Measurements from ENCODE around the gene TTPAL. TPM values are rescaled to one million over a fixed set of nuclear protein-coding genes. Genes with fewer than 3 reads are reported as not detected.

Gene TTPAL
- total RNA-seq, 4 donors from 2014 or later: 9.2 to 21.8 (median 13.8) TPM

- TF ChIP-seq CTCF (IDR thresholded peaks at IDR 0.05): no peak
- no peak for TF ChIP-seq POLR2A (IDR thresholded peaks at IDR 0.05)
- no peak for TF ChIP-seq EP300 (IDR thresholded peaks at IDR 0.05)
- TF ChIP-seq POLR2AphosphoS5 (IDR thresholded peaks at IDR 0.05): no peak
- no peaks in the 10 kb centered on the region for H3K27me3 ChIP-seq
- WGBS, 2 donors (ENCODE audit: low coverage in 1 of 2): 0 to 51% methylated on average over 1 to 3 of the region's 3 CpGs
- no peaks in the 10 kb centered on the region for H3K9me3 ChIP-seq
- H3K4me3 ChIP-seq: no peak overlapping the region
- peaks cover 4 to 87% (median 40%) of the 10 kb centered on the region in 3 donors for H3K4me1 ChIP-seq
- peaks cover 0 to 4% of the 10 kb centered on the region in 2 donors for H3K36me3 ChIP-seq
- peak overlapping the region in 2 of 4 donors; percentile 50 to 100 for H3K27ac ChIP-seq
- ATAC-seq: no peak
These were observed 42.6 kb downstream of the TTPAL start for GRCh38 chr20:44518248-44518647.

GRCh38 chr20:44520881-44521280, 45.2 kb downstream of the TTPAL start:
- WGBS, 2 donors (ENCODE audit: low coverage in 1 of 2): 47 to 53% methylated on average over 3 of the region's 3 CpGs
- TF ChIP-seq EP300 (IDR thresholded peaks at IDR 0.05) (no peak), POLR2AphosphoS5 (IDR thresholded peaks at IDR 0.05) (no peak)
- Histone ChIP-seq H3K36me3 (no peaks in the 10 kb centered on the region), H3K4me3 (peak overlapping the region; percentile 66 to 67), H3K27me3 (no peaks in the 10 kb centered on the region), H3K4me1 (peaks cover 4 to 60% (median 36%) of the 10 kb centered on the region in 3 donors), H3K27ac (peak overlapping the region; percentile 92 to 100 (median 96)), H3K9me3 (no peaks in the 10 kb centered on the region)
- no peak for ATAC-seq

GRCh38 chr20:44521484-44522481, 46.1 kb downstream of the TTPAL start, which contains the start of gene SERINC3:
Gene SERINC3 (minus strand): TSS chr20:44522070. CDS start chr20:44521951, 119 bp downstream.
- 0 to 6% methylated on average over 5 to 7 of the region's 49 CpGs for WGBS, 2 donors (ENCODE audit: low coverage in 1 of 2)
- no peaks in the 10 kb centered on the region for H3K27me3 ChIP-seq

GRCh38 chr20:44522841-44523240, 47.2 kb downstream of the TTPAL start:
- no peak for TF ChIP-seq POLR2AphosphoS5 (IDR thresholded peaks at IDR 0.05)
- TF ChIP-seq POLR2A (IDR thresholded peaks at IDR 0.05): no peak
- TF ChIP-seq EP300 (IDR thresholded peaks at IDR 0.05): no peak
- no peak for TF ChIP-seq CTCF (IDR thresholded peaks at IDR 0.05)
- no peak overlapping the region for H3K4me3 ChIP-seq
- H3K27me3 ChIP-seq: no peaks in the 10 kb centered on the region
- H3K9me3 ChIP-seq: no peaks in the 10 kb centered on the region
- H3K27ac ChIP-seq: peak overlapping the region; percentile 94 to 100 (median 96)
- 50% methylated on average over 1 of the region's 1 CpG for WGBS, 2 donors (ENCODE audit: low coverage in 1 of 2)
- ATAC-seq: no peak
- no peaks in the 10 kb centered on the region for H3K36me3 ChIP-seq
- peaks cover 4 to 41% (median 23%) of the 10 kb centered on the region in 3 donors for H3K4me1 ChIP-seq

More at GRCh38 chr20:44521484-44522481, 46.1 kb downstream of the TTPAL start, which contains the start of gene SERINC3:
- H3K9me3 ChIP-seq: no peaks in the 10 kb centered on the region
- peak; percentile 95 for TF ChIP-seq POLR2AphosphoS5 (IDR thresholded peaks at IDR 0.05)
- TF ChIP-seq POLR2A (IDR thresholded peaks at IDR 0.05): peak; percentile 72 to 79
- peak; percentile 34 for TF ChIP-seq EP300 (IDR thresholded peaks at IDR 0.05)
- TF ChIP-seq CTCF (IDR thresholded peaks at IDR 0.05): peak in 1 of 4 experiments; percentile 7
- peak within 1 kb of the TSS; percentile 66 to 67 for H3K4me3 ChIP-seq
- peaks cover 4 to 51% (median 28%) of the 10 kb centered on the region in 3 donors for H3K4me1 ChIP-seq
- H3K27ac ChIP-seq: peak within 1 kb of the TSS; percentile 94 to 100 (median 96)
- H3K36me3 ChIP-seq: no peaks in the 10 kb centered on the region
- peak; percentile 99 for ATAC-seq

- no peak overlapping the region for H3K27ac ChIP-seq
These were observed 48.1 kb downstream of the TTPAL start for GRCh38 chr20:44523746-44524145.

More at GRCh38 chr20:44523746-44524145, 48.1 kb downstream of the TTPAL start:
- ATAC-seq: no peak
- H3K27me3 ChIP-seq: no peaks in the 10 kb centered on the region
- 40% methylated on average over 3 to 4 of the region's 4 CpGs for WGBS, 2 donors (ENCODE audit: low coverage in 1 of 2)
- no peaks in the 10 kb centered on the region for H3K9me3 ChIP-seq
- TF ChIP-seq EP300 (IDR thresholded peaks at IDR 0.05): no peak
- no peak for TF ChIP-seq POLR2A (IDR thresholded peaks at IDR 0.05)
- TF ChIP-seq POLR2AphosphoS5 (IDR thresholded peaks at IDR 0.05): no peak
- no peak for TF ChIP-seq CTCF (IDR thresholded peaks at IDR 0.05)
- H3K36me3 ChIP-seq: no peaks in the 10 kb centered on the region
- peaks cover 4 to 32% (median 21%) of the 10 kb centered on the region in 3 donors for H3K4me1 ChIP-seq
- H3K4me3 ChIP-seq: no peak overlapping the region

All from gastroesophageal sphincter (tissue), 4 donors.